ENCODE measurements around the gene EFCAB10.

EFCAB10 gene

GRCh38 chr7:105596866-105597265, 15.6 kb upstream of the EFCAB10 start:
- DNase-seq: no peak

DNA sequence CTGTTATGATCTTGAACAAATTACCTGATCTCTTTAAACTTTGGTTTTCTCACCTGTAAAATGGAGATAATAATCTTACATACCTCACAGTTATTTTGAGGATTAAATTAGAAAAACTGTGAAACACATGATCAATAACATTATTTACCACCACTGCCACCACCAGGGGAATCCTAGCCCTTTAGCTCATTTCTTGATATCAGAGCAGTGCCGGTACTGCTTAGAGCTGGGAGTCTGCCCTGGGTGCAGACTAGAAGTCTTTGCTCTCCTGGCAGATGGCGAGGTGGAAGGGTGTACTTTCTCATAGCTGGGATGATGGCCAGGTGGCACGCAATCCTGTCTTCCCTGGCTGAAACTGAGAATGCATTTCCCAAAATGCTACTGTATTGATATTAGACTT, 12.7 kb upstream of the EFCAB10 start:
- DNase-seq: no peak

GRCh38 chr7:105591522-105591921, 10.2 kb upstream of the EFCAB10 start:
- no peak for DNase-seq

- DNase-seq: no peak
Observed at GRCh38 chr7:105590793-105591192, 9.5 kb upstream of the EFCAB10 start.

DNA sequence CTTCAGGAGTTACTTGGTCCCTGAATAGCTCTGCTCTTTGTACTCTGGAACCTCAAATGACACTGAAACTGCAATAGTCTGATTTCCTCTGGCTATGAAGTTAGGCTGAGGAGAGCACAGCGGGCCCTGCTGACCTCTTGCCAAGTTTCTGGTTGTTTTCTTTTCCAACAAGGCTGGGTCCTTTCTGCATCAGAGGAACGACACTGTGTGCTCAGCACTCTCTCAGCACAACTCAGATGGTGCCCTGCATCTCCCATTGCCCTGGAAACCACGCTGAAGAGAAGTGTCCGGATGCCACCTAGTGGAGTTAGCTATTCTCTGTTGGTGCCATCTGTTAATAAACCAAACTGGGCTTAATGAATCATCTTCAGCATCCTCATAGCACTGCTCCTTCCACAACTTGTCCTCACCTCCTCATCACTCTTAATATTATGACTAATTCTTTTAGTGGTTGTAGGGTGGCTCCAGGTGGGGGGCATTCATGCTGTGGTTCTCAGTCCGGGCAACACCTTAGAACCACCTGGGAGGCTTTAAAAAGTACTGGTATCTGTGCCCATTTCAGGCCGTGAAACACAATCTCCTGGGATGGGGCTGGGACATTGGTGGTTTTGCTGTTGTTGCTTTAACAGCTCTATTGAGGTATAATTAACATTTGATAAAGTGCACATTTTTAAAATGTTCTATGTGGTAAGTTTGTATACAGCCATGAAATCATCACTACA, 8.2 kb upstream of the EFCAB10 start:
- peak; percentile 58 to 64 for DNase-seq

- peak in 1 of 2 experiments; percentile 10 for DNase-seq
Observed at GRCh38 chr7:105587909-105588635, 6.8 kb upstream of the EFCAB10 start.

- no peak for DNase-seq
Observed at GRCh38 chr7:105585850-105586500, 4.7 kb upstream of the EFCAB10 start.

GRCh38 chr7:105584165-105584564, 2.9 kb upstream of the EFCAB10 start:
- DNase-seq: no peak

GRCh38 chr7:105583061-105583460, 1.8 kb upstream of the EFCAB10 start:
- DNase-seq: no peak

GRCh38 chr7:105580022-105580740, 1.1 kb downstream of the EFCAB10 start:
- no peak for DNase-seq

- DNase-seq: no peak
Observed at GRCh38 chr7:105578496-105578895, 2.8 kb downstream of the EFCAB10 start.

- DNase-seq: no peak
Observed at GRCh38 chr7:105577251-105577650, 4.0 kb downstream of the EFCAB10 start.

- DNase-seq: no peak
Observed at GRCh38 chr7:105571891-105572290, 9.4 kb downstream of the EFCAB10 start.

- no peak for DNase-seq
Observed at GRCh38 chr7:105567821-105568220, 13.5 kb downstream of the EFCAB10 start.

- no peak for DNase-seq
Observed at GRCh38 chr7:105567024-105567423, 14.3 kb downstream of the EFCAB10 start.

DNA sequence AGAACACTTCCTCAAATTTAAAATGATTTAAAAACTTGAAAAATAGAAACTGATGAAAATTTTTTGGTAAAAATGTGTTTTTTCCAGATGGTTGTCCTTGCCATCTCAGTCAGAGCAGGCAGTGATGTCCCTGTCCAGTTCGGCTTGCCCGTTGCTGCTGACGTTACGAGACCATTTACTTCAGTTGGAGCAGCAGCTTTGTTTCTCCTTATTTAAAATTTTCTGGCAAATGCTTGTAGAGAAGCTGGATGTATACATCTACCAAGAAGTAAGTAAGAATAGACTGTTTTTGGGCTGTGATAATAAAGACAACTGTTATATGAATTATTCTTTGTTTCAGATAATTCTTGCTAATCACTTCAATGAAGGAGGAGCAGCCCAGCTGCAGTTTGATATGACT, 16.1 kb downstream of the EFCAB10 start:
- DNase-seq: no peak

DNA sequence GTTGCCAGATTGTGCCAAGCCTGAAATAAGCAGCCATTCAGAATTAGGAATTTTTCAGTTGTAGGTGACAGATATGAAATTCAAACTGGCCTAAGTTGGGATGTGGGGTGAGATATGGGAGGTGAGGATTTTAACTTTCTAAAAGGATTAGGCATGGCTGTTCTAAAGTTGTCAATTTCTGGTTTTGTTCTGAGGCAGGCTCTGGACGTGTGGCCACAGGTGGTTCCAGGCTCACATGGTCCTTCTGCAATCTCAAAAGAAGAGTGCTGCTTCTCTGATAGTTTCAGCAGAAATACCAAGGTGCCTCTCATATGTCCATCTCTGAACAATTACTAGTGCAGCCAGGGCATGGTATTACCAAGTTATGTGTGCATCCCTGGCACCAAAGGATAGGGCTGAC, 21.4 kb downstream of the EFCAB10 start:
- no peak for DNase-seq

DNA sequence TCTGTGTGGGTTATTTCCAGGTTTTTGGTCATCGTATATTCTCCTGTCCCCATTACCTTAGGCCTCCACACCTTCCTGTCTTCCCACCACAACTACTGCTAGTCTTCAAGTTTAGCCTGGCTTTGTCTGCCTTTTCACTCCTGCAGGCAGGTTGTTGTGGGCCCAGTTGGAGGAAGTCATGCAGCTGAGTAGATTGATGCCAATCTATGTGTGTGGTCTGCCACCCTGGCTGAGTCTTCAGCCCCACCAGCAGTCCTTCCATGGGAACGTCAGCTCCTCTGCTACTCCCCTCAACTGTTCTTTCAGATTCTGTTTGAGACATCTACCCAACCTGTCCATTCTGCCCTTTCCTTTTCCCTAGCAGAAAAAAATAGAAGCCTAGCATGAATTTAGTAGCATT, 43.0 kb downstream of the EFCAB10 start:
- no peak for DNase-seq

DNA sequence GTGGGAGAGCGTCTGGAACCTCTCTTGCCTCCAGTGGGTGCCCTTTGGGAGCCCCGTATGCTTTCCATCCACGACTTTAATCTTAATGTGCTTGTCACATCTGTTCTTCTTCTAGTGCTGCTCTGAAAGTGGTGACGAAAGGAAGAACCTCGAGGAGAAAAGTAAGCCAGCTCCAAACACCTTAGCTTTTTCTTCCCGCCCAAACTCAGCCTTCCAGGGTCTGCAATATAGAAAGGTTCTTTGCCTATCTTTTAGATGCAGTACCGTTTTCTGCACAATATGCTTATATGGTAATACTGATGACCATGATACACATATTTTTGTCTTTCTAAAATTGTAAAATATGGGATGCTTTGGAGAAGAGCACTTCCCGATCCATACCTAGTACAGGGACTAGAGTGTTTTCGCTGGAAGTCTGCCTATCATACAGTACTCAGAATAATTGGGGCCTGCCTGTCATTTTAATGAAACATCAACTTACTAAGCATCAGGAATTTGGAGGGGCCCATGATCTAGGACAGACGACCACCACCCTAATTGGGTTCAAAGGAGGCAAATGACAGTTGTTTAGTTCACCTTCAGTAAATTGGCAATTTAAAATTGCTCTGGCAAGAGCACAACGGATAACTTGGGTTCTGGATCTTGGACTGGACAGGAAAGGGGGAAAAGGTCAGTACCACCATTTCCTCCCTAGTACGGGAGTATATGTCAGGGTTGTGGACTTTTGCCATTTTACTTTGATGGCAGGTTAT, 48.4 kb downstream of the EFCAB10 start:
- DNase-seq: no peak

DNA sequence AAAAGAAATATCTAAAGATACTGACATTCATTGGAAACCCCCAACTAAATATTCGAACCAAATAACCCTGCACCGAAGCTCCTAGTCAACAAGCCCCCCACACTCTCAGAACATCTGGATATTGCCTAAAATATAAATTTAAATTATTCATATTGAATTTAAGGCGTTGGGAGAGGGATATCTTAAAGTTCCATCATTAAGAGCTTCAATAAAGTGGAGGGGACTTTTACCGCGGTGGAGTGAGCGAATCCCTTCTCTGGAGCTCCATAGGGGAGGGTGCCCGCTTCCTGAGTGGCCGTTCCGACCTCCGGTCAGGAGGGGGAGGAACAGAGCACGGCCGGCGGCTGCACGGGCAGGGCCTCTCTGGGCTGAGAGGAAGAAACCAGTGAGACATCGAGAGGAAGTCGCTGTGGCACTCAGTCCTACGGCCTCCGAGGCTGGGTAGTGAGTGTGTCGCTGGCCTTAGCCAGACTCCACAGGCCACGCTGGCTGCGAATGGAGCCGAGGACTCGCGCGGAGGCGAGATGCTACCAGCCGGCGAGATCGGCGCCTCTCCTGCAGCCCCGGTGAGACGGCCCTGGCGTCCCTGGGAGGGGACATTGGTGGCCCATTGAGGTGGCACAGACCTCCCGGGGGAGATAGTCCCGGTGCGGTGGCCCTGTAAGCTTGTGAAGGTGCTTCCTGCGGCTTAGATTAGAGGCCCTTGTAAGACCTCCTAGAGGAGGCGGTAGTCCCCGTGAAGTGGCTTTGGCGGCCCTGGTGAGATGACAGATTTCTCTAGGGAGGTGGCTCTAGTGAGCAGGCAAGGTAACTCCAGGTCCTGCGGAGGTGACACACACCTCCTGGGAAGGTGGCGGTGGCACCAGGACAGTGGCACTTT, 49.3 kb downstream of the EFCAB10 start, which contains the start of gene RINT1:
TSS of gene RINT1 (plus strand) at position 410 of the 880 bp plus-strand sequence. CDS start at position 525, 115 bp downstream.
- peak; percentile 90 to 92 for DNase-seq

GRCh38 chr7:105530546-105530945, 50.7 kb downstream of the EFCAB10 start:
- DNase-seq: no peak

All from activated CD4-positive, alpha-beta T cell treated with anti-CD3 and anti-CD28 coated beads, Interleukin-2, amount 50 U/mL, for 48 hours (primary cell).